Endothelial cell of umbilical vein (primary cell): Measurements from ENCODE around the gene WDR6. TPM values are rescaled to one million over a fixed set of nuclear protein-coding genes. Genes with fewer than 3 reads are reported as not detected.

Experiments
- BruUV-seq: library from RNA; stranded (reverse); fragments of 400-500 nt; replicated peaks from 2 replicates; lab custom pipeline; 2021; lab: Mats Ljungman, UMichigan
- CTCF ChIA-PET: fragments of 300-600, 350-600 bp; sonication (Branson Sonifier 250); formaldehyde crosslinking; loops from one replicate; lab custom pipeline; 2021; ENCODE audit warnings: antibody characterized with exemption, inconsistent platforms; lab: Charles Lee
- POLR2A ChIA-PET: fragments of 300-600, 350-600 bp; sonication (Branson Sonifier 250); formaldehyde crosslinking; loops from one replicate; lab custom pipeline; 2021; ENCODE audit warnings: antibody characterized with exemption, inconsistent platforms; lab: Charles Lee
- DNase-seq: peaks from one replicate; pipeline ENCODE4 v3.0.0-alpha.2; 2011; ENCODE audit warnings: low read depth, low spot score
- FAIRE-seq: peaks from 2 replicates; lab custom pipeline; 2011; peaks lifted over from hg19 to GRCh38; lab: Jason Lieb, UNC
- H2AFZ ChIP-seq: 2 replicates; pipeline ENCODE4 v1.6.0; 2012; ENCODE audit warnings: low read depth, low read length, control low read depth, inconsistent platforms
- H3K27ac ChIP-seq: 2 replicates; pipeline ENCODE4 v1.5.1; 2011; ENCODE audit warnings: low read depth, mild to moderate bottlenecking, control low read depth, low read length, moderate library complexity; ENCODE audit not compliant: insufficient read depth
- H3K27me3 ChIP-seq, 2 experiments: 2 replicates each; pipeline versions ENCODE4 v1.6.0 to v1.6.1; 2011; ENCODE audit warnings: low read length in 2 of 2, mixed read lengths in 1 of 2; ENCODE audit not compliant: control insufficient read depth in 2 of 2, insufficient read depth in 2 of 2
- H3K36me3 ChIP-seq, 2 experiments: 2 replicates in 1 of 2; 3 replicates in 1 of 2; pipeline ENCODE4 v1.5.1; 2011; ENCODE audit warnings: low read length in 2 of 2, mild to moderate bottlenecking in 1 of 2, moderate library complexity in 1 of 2; ENCODE audit not compliant: control insufficient read depth in 2 of 2, insufficient read depth in 2 of 2; ENCODE audit errors: extremely low read depth in 1 of 2
- H3K4me1 ChIP-seq: 3 replicates; pipeline ENCODE4 v1.5.1; 2011; ENCODE audit warnings: mild to moderate bottlenecking, low read length; ENCODE audit not compliant: control insufficient read depth, insufficient read depth; ENCODE audit errors: extremely low read depth
- H3K4me2 ChIP-seq: 2 replicates; pipeline ENCODE4 v1.6.1; 2011; ENCODE audit warnings: low read length, control low read depth, mixed read lengths; ENCODE audit not compliant: insufficient read depth
- H3K4me3 ChIP-seq, 3 experiments: fragments of 200-600 bp in 1 of 3; sonication (generic), shearing (Covaris generic) in 1 of 3; replicated peaks in 1 of 3; 2 replicates each; pipeline ENCODE4 v1.5.1; 2011 to 2016; ENCODE audit warnings: control low read depth in 3 of 3, low read length in 3 of 3, mild to moderate bottlenecking in 2 of 3, inconsistent platforms in 1 of 3, low read depth in 1 of 3, moderate library complexity in 1 of 3; ENCODE audit not compliant: insufficient read depth in 1 of 3
- H3K79me2 ChIP-seq: 2 replicates; pipeline ENCODE4 v1.6.0; 2012; ENCODE audit warnings: low read length, inconsistent platforms; ENCODE audit not compliant: control insufficient read depth, insufficient read depth
- H3K9ac ChIP-seq: replicated peaks from 2 replicates; pipeline ENCODE3; 2011; ENCODE audit warnings: low read length, control low read depth; ENCODE audit not compliant: insufficient read depth; ENCODE audit errors: extremely low read depth
- H3K9me1 ChIP-seq: replicated peaks from 3 replicates; pipeline ENCODE4 v1.6.0; 2011; ENCODE audit warnings: mild to moderate bottlenecking, low read length; ENCODE audit not compliant: control insufficient read depth, insufficient read depth; ENCODE audit errors: extremely low read depth
- H3K9me3 ChIP-seq: replicated peaks from 2 replicates; pipeline ENCODE4 v1.5.1; 2012; ENCODE audit warnings: low read length, inconsistent platforms; ENCODE audit not compliant: control insufficient read depth, insufficient read depth
- H4K20me1 ChIP-seq: replicated peaks from 2 replicates; pipeline ENCODE3; 2011; ENCODE audit warnings: mild to moderate bottlenecking, low read length; ENCODE audit not compliant: control insufficient read depth, insufficient read depth; ENCODE audit errors: extremely low read depth
- CTCF ChIP-seq, 2 donors: IDR thresholded peaks; 1 replicate in 1 of 2; 2 replicates in 1 of 2; pipeline ENCODE4 v1.5.1; 2011; ENCODE audit warnings: low read length in 2 of 2, mild to moderate bottlenecking in 2 of 2, moderate library complexity in 2 of 2, control low read depth in 1 of 2, inconsistent platforms in 1 of 2, low read depth in 1 of 2; ENCODE audit not compliant: insufficient read depth in 1 of 2; ENCODE audit errors: extremely low read depth in 1 of 2
- EZH2 ChIP-seq: IDR thresholded peaks from 2 replicates; pipeline ENCODE4 v1.6.1; 2012; ENCODE audit warnings: borderline replicate concordance, low read depth, mild to moderate bottlenecking, moderate library complexity, low read length, inconsistent platforms; ENCODE audit not compliant: severe bottlenecking
- FOS ChIP-seq: IDR thresholded peaks from 2 replicates; pipeline ENCODE4 v1.6.1; 2011; ENCODE audit warnings: mild to moderate bottlenecking, low read length, moderate library complexity, borderline replicate concordance; ENCODE audit not compliant: insufficient read depth
- GATA2 ChIP-seq: IDR thresholded peaks from 2 replicates; pipeline ENCODE4 v1.7.0; 2011; ENCODE audit warnings: low read depth, mild to moderate bottlenecking, moderate library complexity, mixed read lengths, low read length; ENCODE audit not compliant: insufficient read length, insufficient read depth
- JUN ChIP-seq: IDR thresholded peaks from 2 replicates; pipeline ENCODE4 v1.6.1; 2011; ENCODE audit warnings: borderline replicate concordance, low read depth; ENCODE audit not compliant: insufficient read length, insufficient read depth
- MAX ChIP-seq: IDR thresholded peaks from 2 replicates; pipeline ENCODE4 v1.6.1; 2011; ENCODE audit not compliant: insufficient read depth, insufficient read length
- MYC ChIP-seq: IDR thresholded peaks from one replicate; pipeline ENCODE4 v1.6.1; 2011; ENCODE audit warnings: mild to moderate bottlenecking, low read depth, low read length
- POLR2A ChIP-seq: IDR thresholded peaks from 2 replicates; pipeline ENCODE4 v1.6.1; 2012; ENCODE audit warnings: low read depth, mild to moderate bottlenecking, control low read depth, low read length
- POLR2AphosphoS5 ChIP-seq: IDR thresholded peaks from 2 replicates; pipeline ENCODE4 v1.6.1; 2012; ENCODE audit warnings: low read depth, mild to moderate bottlenecking, control low read depth, low read length, moderate library complexity; ENCODE audit not compliant: insufficient read depth
- dilution Hi-C: fragments of 300-500 bp; cut with MboI; formaldehyde crosslinking; loops from one replicate; pipeline ENCODE4 v1.15.0; 2019; ENCODE audit warnings: low sequenced_read_pairs; ENCODE audit not compliant: extremely low pct_ligation_motif_present
- intact Hi-C: fragments of 100-400 bp; cut with micrococcal nuclease; formaldehyde crosslinking; loops from one replicate; pipeline ENCODE4 v1.10.0; 2022
- polyA plus RNA-seq, 4 experiments: library from polyadenylated mRNA; depleted of rRNA in 3 of 4; stranded (reverse) in 3 of 4; unstranded in 1 of 4; fragments of >200 nt; gene quantifications; 2 replicates each; pipeline versions ENCODE4 v1.2.1 to v1.2.3, GENCODE V29; 2011 to 2012; ENCODE audit warnings: missing spikeins in 1 of 4
- total RNA-seq: library from RNA; stranded (reverse); gene quantifications from 2 replicates; pipeline ENCODE4 v1.2.3, GENCODE V29; 2021

The WDR6 gene
- total and polyA plus RNA-seq, 2 donors (not counting 3 experiments of a cell fraction or from before 2014, with no cell fraction given), result 192 to 319 TPM

- Histone ChIP-seq H3K9me1 (no peaks in the 10 kb centered on the region), H2AFZ (peak within 1 kb of the TSS; percentile 80), H3K9me3 (no peaks in the 10 kb centered on the region), H3K27me3 (no peaks in the 10 kb centered on the region), H3K4me1 (peaks cover 21% of the 10 kb centered on the region), H3K27ac (peak within 1 kb of the TSS; percentile 97), H3K36me3 (peaks cover 1 to 3% of the 10 kb centered on the region in 2 experiments), H3K4me3 (peak within 1 kb of the TSS; percentile 25 to 69 (median 57)), H3K79me2 (peaks cover 19% of the 10 kb centered on the region), H3K4me2 (peak within 1 kb of the TSS; percentile 74), H4K20me1 (no peaks in the 10 kb centered on the region), H3K9ac (peak within 1 kb of the TSS; percentile 91)
- CTCF ChIA-PET, result interaction anchor here (0.6 to 8.8 kb wide), 13 partner anchors 10 to 906 kb away, joined by 3 to 254 read pairs (median 4); partner anchors contain the start of genes DALRD3, IMPDH2, NDUFAF3 and QRICH1
- TF ChIP-seq EZH2, result no peak
- TF ChIP-seq FOS, result peak; percentile 95
- no peak for TF ChIP-seq MYC
- peak; percentile 54 for TF ChIP-seq JUN
- peak; percentile 86 for TF ChIP-seq POLR2AphosphoS5
- peak; percentile 61 for TF ChIP-seq POLR2A
- TF ChIP-seq MAX, result no peak
- TF ChIP-seq CTCF (IDR thresholded peaks at IDR 0.05; ENCODE audit: extremely low read depth in 1 of 2, insufficient read depth in 1 of 2, low read depth in 1 of 2, low read length in 2 of 2), result peak in 1 of 2 donors; percentile 48
- no peak for TF ChIP-seq GATA2
- dilution Hi-C loops (no loop called here), intact Hi-C loops (loop anchor here (1.0 to 2.0 kb wide), 3 partner anchors 31 to 169 kb away; partner anchors contain the start of gene QRICH1)
- FAIRE-seq (peak; percentile 95), DNase-seq (peak; percentile 93)
- no TSS peak for BruUV-seq
- POLR2A ChIA-PET, result interaction anchor here (0.6 to 5.4 kb wide), 5 partner anchors 10 to 91 kb away, joined by 3 to 40 read pairs (median 5); partner anchors contain the start of genes NDUFAF3 and WDR6
Measured at GRCh38 chr3:48989796-48990635, 17.2 kb upstream of the WDR6 start, which contains the start of gene P4HTM. P4HTM (plus strand) TSS chr3:48990241; CDS start chr3:48990257, 16 bp downstream.
